OCI-LY7 (cell line): ENCODE measurements around the gene GMCL1.

Experiments
- EZH2phosphoT487 ChIP-seq: fragments of 200-600 bp; sonication (generic); IDR thresholded peaks from 2 replicates; pipeline ENCODE4 v1.6.1; 2018; ENCODE audit warnings: low read depth, borderline replicate concordance, mild to moderate bottlenecking, mixed run types, antibody characterized with exemption, low read length, moderate library complexity, mixed read lengths
- TF ChIP-seq, protein P1 (sequence below): fragments of 200-600 bp; sonication (generic); conservative IDR thresholded peaks from 2 replicates; pipeline ENCODE4 v1.5.1; 2014; ENCODE audit warnings: mild to moderate bottlenecking, antibody characterized with exemption, low read length, moderate library complexity, mixed read lengths

DNA sequence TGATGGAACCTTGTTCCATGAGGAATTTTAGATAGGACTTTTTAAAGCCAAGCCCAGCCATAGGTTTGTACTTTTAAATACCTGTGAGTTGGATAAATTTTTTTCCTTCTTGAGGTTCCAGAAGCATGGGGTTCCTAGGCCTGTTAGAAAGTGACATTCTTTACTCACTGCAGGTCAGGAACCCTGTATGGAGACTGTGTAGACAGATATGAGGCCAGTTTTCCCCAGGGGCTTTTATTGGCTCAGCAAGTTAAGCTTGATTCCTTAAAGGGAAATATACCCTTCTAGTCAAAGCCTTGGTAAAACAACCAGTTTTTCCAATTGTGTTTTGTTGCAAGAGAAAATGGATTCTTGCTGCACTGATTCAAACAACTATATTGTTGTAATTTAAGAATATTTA is 38.4 kb upstream of the GMCL1 start:
- TF ChIP-seq, protein P1, sequence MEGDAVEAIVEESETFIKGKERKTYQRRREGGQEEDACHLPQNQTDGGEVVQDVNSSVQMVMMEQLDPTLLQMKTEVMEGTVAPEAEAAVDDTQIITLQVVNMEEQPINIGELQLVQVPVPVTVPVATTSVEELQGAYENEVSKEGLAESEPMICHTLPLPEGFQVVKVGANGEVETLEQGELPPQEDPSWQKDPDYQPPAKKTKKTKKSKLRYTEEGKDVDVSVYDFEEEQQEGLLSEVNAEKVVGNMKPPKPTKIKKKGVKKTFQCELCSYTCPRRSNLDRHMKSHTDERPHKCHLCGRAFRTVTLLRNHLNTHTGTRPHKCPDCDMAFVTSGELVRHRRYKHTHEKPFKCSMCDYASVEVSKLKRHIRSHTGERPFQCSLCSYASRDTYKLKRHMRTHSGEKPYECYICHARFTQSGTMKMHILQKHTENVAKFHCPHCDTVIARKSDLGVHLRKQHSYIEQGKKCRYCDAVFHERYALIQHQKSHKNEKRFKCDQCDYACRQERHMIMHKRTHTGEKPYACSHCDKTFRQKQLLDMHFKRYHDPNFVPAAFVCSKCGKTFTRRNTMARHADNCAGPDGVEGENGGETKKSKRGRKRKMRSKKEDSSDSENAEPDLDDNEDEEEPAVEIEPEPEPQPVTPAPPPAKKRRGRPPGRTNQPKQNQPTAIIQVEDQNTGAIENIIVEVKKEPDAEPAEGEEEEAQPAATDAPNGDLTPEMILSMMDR = no peak
- no peak for TF ChIP-seq EZH2phosphoT487
